GM19455 (cell line): Measurements from ENCODE around the gene TRIM36.
A peak's percentile ranks its signal among the peaks of the same experiment; 100 is the strongest.

Source experiments
- ATAC-seq: cut with Tn5 transposase; IDR thresholded peaks from one replicate; pipeline ENCODE4 v1.9.1; 2021; ENCODE audit not compliant: unreplicated experiment

The TRIM36 gene

GRCh38 chr5:115166744-115167393 is 2.8 kb downstream of the TRIM36 start:
- ATAC-seq: no peak

- no peak for ATAC-seq
Measured at GRCh38 chr5:115165790-115166189, 3.9 kb downstream of the TRIM36 start.

GRCh38 chr5:115160975-115161475 is 8.7 kb downstream of the TRIM36 start:
- ATAC-seq: no peak

- no peak for ATAC-seq
Measured at GRCh38 chr5:115151208-115151805, 18.4 kb downstream of the TRIM36 start.

GRCh38 chr5:115150512-115150911 is 19.2 kb downstream of the TRIM36 start:
- ATAC-seq: no peak

- ATAC-seq: no peak
Measured at GRCh38 chr5:115147052-115147451, 22.7 kb downstream of the TRIM36 start.

- ATAC-seq: no peak
Measured at GRCh38 chr5:115136294-115136693, 33.4 kb downstream of the TRIM36 start.

- ATAC-seq: no peak
Measured at GRCh38 chr5:115132465-115132864, 37.2 kb downstream of the TRIM36 start.

GRCh38 chr5:115126303-115126702 is 43.4 kb downstream of the TRIM36 start:
- no peak for ATAC-seq

GRCh38 chr5:115124741-115125140 is 45.0 kb downstream of the TRIM36 start:
- ATAC-seq: no peak

GRCh38 chr5:115116001-115116400 is 53.7 kb downstream of the TRIM36 start:
- ATAC-seq: no peak

GRCh38 chr5:115109840-115110239 is 59.9 kb downstream of the TRIM36 start:
- ATAC-seq: no peak

- ATAC-seq: no peak
Measured at GRCh38 chr5:115109356-115109755, 60.4 kb downstream of the TRIM36 start.

GRCh38 chr5:115100319-115100955 is 69.3 kb downstream of the TRIM36 start:
- no peak for ATAC-seq

- peak; percentile 86 for ATAC-seq
Measured at GRCh38 chr5:115098041-115098702, 71.5 kb downstream of the TRIM36 start.

GRCh38 chr5:115097236-115097635 is 72.5 kb downstream of the TRIM36 start:
- ATAC-seq: no peak

GRCh38 chr5:115096034-115096769 is 73.5 kb downstream of the TRIM36 start:
- ATAC-seq: no peak

- no peak for ATAC-seq
Measured at GRCh38 chr5:115087951-115088350, 81.8 kb downstream of the TRIM36 start.

- no peak for ATAC-seq
Measured at GRCh38 chr5:115086473-115086872, 83.2 kb downstream of the TRIM36 start.

- no peak for ATAC-seq
Measured at GRCh38 chr5:115084246-115084793, 85.4 kb downstream of the TRIM36 start.
